SK-N-MC (cell line): ENCODE measurements around the gene TGFB1.

ENCODE experiments used
- EZH2 ChIP-seq: fragments of 200-600 bp; sonication (generic); IDR thresholded peaks from one replicate; pipeline ENCODE4 v1.6.1; 2017; ENCODE audit warnings: antibody characterized with exemption
- FOXP2 ChIP-seq: optimal IDR thresholded peaks from 2 replicates; pipeline ENCODE3; 2011; ENCODE audit warnings: mild to moderate bottlenecking, moderate library complexity; ENCODE audit not compliant: insufficient read depth; ENCODE audit errors: extremely low read length, control extremely low read depth
- POLR2AphosphoS5 ChIP-seq: IDR thresholded peaks from 2 replicates; pipeline ENCODE4 v1.6.1; 2012; ENCODE audit warnings: mild to moderate bottlenecking, low read depth, low read length, borderline replicate concordance

GRCh38 chr19:41339936-41340335, 13.8 kb downstream of the TGFB1 start:
- TF ChIP-seq POLR2AphosphoS5 = no peak
- no peak for TF ChIP-seq EZH2
- no peak for TF ChIP-seq FOXP2
